ENCODE results near the gene MBL2.
A peak's percentile ranks its signal among the peaks of the same experiment; 100 is the strongest.

GRCh38 chr10:52729271-52730104 is 43.1 kb downstream of the MBL2 start:
- TF ChIP-seq CTCF (IDR thresholded peaks at IDR 0.05) (peak; percentile 16 to 63 (median 47)), POLR2A (IDR thresholded peaks at IDR 0.05) (no peak)
